Measurements from ENCODE around the gene PRPF6. TPM values are rescaled to one million over a fixed set of nuclear protein-coding genes. Genes with fewer than 3 reads are reported as not detected.

PRPF6 gene
- total RNA-seq, 1 experiment from 2014 or later, result 181 TPM

DNA sequence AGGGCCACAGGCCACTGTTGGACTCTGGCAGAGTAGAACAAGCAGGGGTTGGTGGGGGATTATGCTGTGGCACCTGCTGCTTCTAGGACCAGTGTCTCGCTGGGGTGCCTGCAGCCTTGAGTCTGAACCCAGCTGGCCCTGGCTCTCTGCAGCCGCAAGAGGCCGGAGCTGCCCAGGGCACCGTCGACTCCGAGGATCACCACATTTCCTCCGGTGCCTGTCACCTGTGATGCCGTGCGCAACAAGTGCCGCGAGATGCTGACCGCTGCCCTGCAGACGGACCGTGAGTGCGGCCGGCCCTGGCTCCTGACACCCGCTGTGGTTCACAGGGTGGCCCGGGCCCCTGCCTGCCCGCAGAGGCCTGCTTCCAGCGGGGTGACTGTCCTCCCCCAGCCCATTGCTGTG lies 88.3 kb downstream of the PRPF6 start:
- Mint-ChIP-seq H3K4me1 (ENCODE audit: low read depth, unreplicated experiment) (peaks cover 13% of the 10 kb centered on the region), H3K27me3 (ENCODE audit: insufficient read depth, unreplicated experiment) (no peaks in the 10 kb centered on the region), H3K9me3 (ENCODE audit: unreplicated experiment) (no peaks in the 10 kb centered on the region), H3K27ac (ENCODE audit: unreplicated experiment) (no peak overlapping the region), H3K36me3 (ENCODE audit: insufficient read depth, unreplicated experiment) (peaks cover 17% of the 10 kb centered on the region), H3K4me3 (ENCODE audit: unreplicated experiment) (no peak overlapping the region)
- TF ChIP-seq, protein P1, sequence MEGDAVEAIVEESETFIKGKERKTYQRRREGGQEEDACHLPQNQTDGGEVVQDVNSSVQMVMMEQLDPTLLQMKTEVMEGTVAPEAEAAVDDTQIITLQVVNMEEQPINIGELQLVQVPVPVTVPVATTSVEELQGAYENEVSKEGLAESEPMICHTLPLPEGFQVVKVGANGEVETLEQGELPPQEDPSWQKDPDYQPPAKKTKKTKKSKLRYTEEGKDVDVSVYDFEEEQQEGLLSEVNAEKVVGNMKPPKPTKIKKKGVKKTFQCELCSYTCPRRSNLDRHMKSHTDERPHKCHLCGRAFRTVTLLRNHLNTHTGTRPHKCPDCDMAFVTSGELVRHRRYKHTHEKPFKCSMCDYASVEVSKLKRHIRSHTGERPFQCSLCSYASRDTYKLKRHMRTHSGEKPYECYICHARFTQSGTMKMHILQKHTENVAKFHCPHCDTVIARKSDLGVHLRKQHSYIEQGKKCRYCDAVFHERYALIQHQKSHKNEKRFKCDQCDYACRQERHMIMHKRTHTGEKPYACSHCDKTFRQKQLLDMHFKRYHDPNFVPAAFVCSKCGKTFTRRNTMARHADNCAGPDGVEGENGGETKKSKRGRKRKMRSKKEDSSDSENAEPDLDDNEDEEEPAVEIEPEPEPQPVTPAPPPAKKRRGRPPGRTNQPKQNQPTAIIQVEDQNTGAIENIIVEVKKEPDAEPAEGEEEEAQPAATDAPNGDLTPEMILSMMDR (IDR thresholded peaks at IDR 0.05; ENCODE audit: insufficient read depth in 1 of 2, low read depth in 1 of 2, low read length in 1 of 2, severe bottlenecking in 1 of 2, unreplicated experiment in 1 of 2), result no peak
- ChIA-PET CTCF (interaction anchor here (1.2 to 2.1 kb wide), 3 partner anchors 11 to 31 kb away, joined by 5 to 10 read pairs (median 5); partner anchors contain the start of genes LKAAEAR1, OPRL1 and RGS19), POLR2A (no interaction called here)
- no peaks in the 10 kb centered on the region for H3K9me3 ChIP-seq
- 0 out of 2 replicates have a peak, but pooled peaks cover under 1% of the 10 kb centered on the region for H3K4me1 ChIP-seq
- no peaks in the 10 kb centered on the region for H3K36me3 ChIP-seq (ENCODE audit: control insufficient read depth, insufficient read depth, low read length)
- no peaks in the 10 kb centered on the region for H3K27me3 ChIP-seq (replicated peaks; ENCODE audit: control insufficient read depth, insufficient read depth, low read length)
- no TSS peak for BruUV-seq (replicated peaks)
- DNase-seq, result no peak
- intact Hi-C loops (cut with micrococcal nuclease; ENCODE audit: unreplicated experiment), result loop anchor here (1.0 to 10.0 kb wide), 3 partner anchors 30 to 174 kb away; partner anchors contain the start of gene DNAJC5
- no peak overlapping the region for H3K4me3 ChIP-seq (ENCODE audit: low read depth, low read length)

- intact Hi-C loops (cut with micrococcal nuclease; ENCODE audit: unreplicated experiment), result loop anchor here (1.0 to 10.0 kb wide), 3 partner anchors 30 to 175 kb away; partner anchors contain the start of gene DNAJC5
- BruUV-seq (replicated peaks), result no TSS peak
- no peaks in the 10 kb centered on the region for H3K9me3 Mint-ChIP-seq (ENCODE audit: unreplicated experiment)
- no peaks in the 10 kb centered on the region for H3K27me3 ChIP-seq (replicated peaks; ENCODE audit: control insufficient read depth, insufficient read depth, low read length)
- no peak overlapping the region for H3K27ac Mint-ChIP-seq (ENCODE audit: unreplicated experiment)
- no peaks in the 10 kb centered on the region for H3K36me3 ChIP-seq (ENCODE audit: control insufficient read depth, insufficient read depth, low read length)
- no peaks in the 10 kb centered on the region for H3K9me3 ChIP-seq
- CTCF ChIA-PET, result interaction anchor here (0.7 to 2.1 kb wide), 4 partner anchors 10 to 65 kb away, joined by 3 to 10 read pairs (median 5); partner anchors contain the start of genes LKAAEAR1, OPRL1 and RGS19
- peak; percentile 84 to 88 for DNase-seq
- TF ChIP-seq, protein P1 (IDR thresholded peaks at IDR 0.05; ENCODE audit: insufficient read depth in 1 of 2, low read depth in 1 of 2, low read length in 1 of 2, severe bottlenecking in 1 of 2, unreplicated experiment in 1 of 2), result peak; percentile 99
- no peak overlapping the region for H3K4me3 Mint-ChIP-seq (ENCODE audit: unreplicated experiment)
- H3K36me3 Mint-ChIP-seq (ENCODE audit: insufficient read depth, unreplicated experiment), result peaks cover 17% of the 10 kb centered on the region
- POLR2A ChIA-PET, result no interaction called here
- peaks cover 12% of the 10 kb centered on the region for H3K4me1 Mint-ChIP-seq (ENCODE audit: low read depth, unreplicated experiment)
- no peak overlapping the region for H3K4me3 ChIP-seq (ENCODE audit: low read depth, low read length)
- H3K4me1 ChIP-seq, result no peaks in the 10 kb centered on the region
- H3K27me3 Mint-ChIP-seq (ENCODE audit: insufficient read depth, unreplicated experiment), result no peaks in the 10 kb centered on the region
Observed at GRCh38 chr20:64069614-64070243, 88.8 kb downstream of the PRPF6 start.

GRCh38 chr20:64070244-64070993 lies 89.5 kb downstream of the PRPF6 start:
- TF ChIP-seq, protein P1 (IDR thresholded peaks at IDR 0.05; ENCODE audit: insufficient read depth in 1 of 2, low read depth in 1 of 2, low read length in 1 of 2, severe bottlenecking in 1 of 2, unreplicated experiment in 1 of 2), result no peak
- POLR2A ChIA-PET, result no interaction called here
- no TSS peak for BruUV-seq (replicated peaks)
- Mint-ChIP-seq H3K9me3 (ENCODE audit: unreplicated experiment) (no peaks in the 10 kb centered on the region), H3K4me1 (ENCODE audit: low read depth, unreplicated experiment) (peaks cover 7% of the 10 kb centered on the region), H3K27ac (ENCODE audit: unreplicated experiment) (no peak overlapping the region), H3K4me3 (ENCODE audit: unreplicated experiment) (no peak overlapping the region), H3K27me3 (ENCODE audit: insufficient read depth, unreplicated experiment) (no peaks in the 10 kb centered on the region), H3K36me3 (ENCODE audit: insufficient read depth, unreplicated experiment) (peaks cover 17% of the 10 kb centered on the region)
- Histone ChIP-seq H3K4me1 (no peaks in the 10 kb centered on the region), H3K27me3 (replicated peaks; ENCODE audit: control insufficient read depth, insufficient read depth, low read length) (no peaks in the 10 kb centered on the region), H3K4me3 (ENCODE audit: low read depth, low read length) (no peak overlapping the region), H3K9me3 (no peaks in the 10 kb centered on the region), H3K36me3 (ENCODE audit: control insufficient read depth, insufficient read depth, low read length) (no peaks in the 10 kb centered on the region)
- intact Hi-C loops (cut with micrococcal nuclease; ENCODE audit: unreplicated experiment), result no loop called here
- CTCF ChIA-PET, result interaction anchor here (0.7 to 2.1 kb wide), 5 partner anchors 8 to 66 kb away, joined by 3 to 10 read pairs (median 5); partner anchors contain the start of genes LKAAEAR1, OPRL1, RGS19 and TCEA2
- no peak for DNase-seq

All from Caco-2 (cell line).